OCI-LY7 (cell line): ENCODE data around the gene GLYATL1. TPM values are rescaled to one million over a fixed set of nuclear protein-coding genes. Genes with fewer than 3 reads are reported as not detected.

ENCODE experiments used
- BruUV-seq: library from RNA; stranded (reverse); fragments of 400-500 nt; replicated peaks from 2 replicates; lab custom pipeline; 2021; lab: Mats Ljungman, UMichigan
- CTCF ChIA-PET: fragments of 300-600 bp; sonication (Branson Sonifier 250); formaldehyde crosslinking; loops from one replicate; lab custom pipeline; 2022; ENCODE audit warnings: antibody characterized with exemption; ENCODE audit not compliant: unreplicated experiment; lab: Charles Lee
- POLR2A ChIA-PET: fragments of 300-600 bp; sonication (Branson Sonifier 250); formaldehyde crosslinking; loops from one replicate; lab custom pipeline; 2022; ENCODE audit warnings: antibody characterized with exemption; lab: Charles Lee
- DNase-seq: peaks from one replicate; pipeline ENCODE4 v3.0.0-alpha.2; 2015; ENCODE audit warnings: low spot score
- H2AFZ ChIP-seq: fragments of 200-600 bp; sonication (generic), shearing (Covaris generic); 2 replicates; pipeline ENCODE4 v1.6.1; 2014; ENCODE audit warnings: mild to moderate bottlenecking, antibody characterized with exemption, low read length, moderate library complexity
- H3K27ac ChIP-seq: fragments of 200-600 bp; sonication (generic); 2 replicates; pipeline ENCODE4 v1.5.1; 2014; ENCODE audit warnings: mixed run types, low read depth, mild to moderate bottlenecking, moderate library complexity, low read length, inconsistent platforms; ENCODE audit not compliant: poor library complexity, severe bottlenecking
- H3K36me3 ChIP-seq: fragments of 200-600 bp; sonication (generic); 2 replicates; pipeline ENCODE4 v1.6.1; 2014; ENCODE audit warnings: mild to moderate bottlenecking, antibody characterized with exemption, low read length, moderate library complexity, mixed read lengths; ENCODE audit not compliant: insufficient read depth
- H3K4me1 ChIP-seq: fragments of 200-600 bp; sonication (generic); 2 replicates; pipeline ENCODE4 v1.5.1; 2014; ENCODE audit warnings: mild to moderate bottlenecking, low read length; ENCODE audit not compliant: insufficient read depth, poor library complexity, severe bottlenecking
- H3K4me2 ChIP-seq: fragments of 200-600 bp; sonication (generic); 2 replicates; pipeline ENCODE4 v1.6.1; 2014; ENCODE audit warnings: mild to moderate bottlenecking, low read length
- H3K4me3 ChIP-seq: fragments of 200-600 bp; sonication (generic); 2 replicates; pipeline ENCODE4 v1.5.1; 2014; ENCODE audit warnings: mild to moderate bottlenecking, low read depth, low read length; ENCODE audit not compliant: poor library complexity, severe bottlenecking
- H3K79me2 ChIP-seq: fragments of 200-600 bp; sonication (generic); 2 replicates; pipeline ENCODE4 v1.6.1; 2016; ENCODE audit warnings: low read depth, mild to moderate bottlenecking, low read length, moderate library complexity, mixed read lengths; ENCODE audit not compliant: insufficient read depth
- H3K9me2 ChIP-seq: fragments of 200-600 bp; sonication (generic); 2 replicates; pipeline ENCODE4 v1.6.1; 2016; ENCODE audit warnings: mild to moderate bottlenecking, low read length, mixed read lengths; ENCODE audit not compliant: insufficient read depth
- H3K9me3 ChIP-seq: fragments of 200-600 bp; sonication (generic); 2 replicates; pipeline ENCODE4 v1.6.1; 2014; ENCODE audit warnings: mild to moderate bottlenecking, mixed run types, low read length, mixed read lengths
- H4K20me1 ChIP-seq: fragments of 200-600 bp; sonication (generic); 2 replicates; pipeline ENCODE4 v1.6.1; 2014; ENCODE audit warnings: mild to moderate bottlenecking, antibody characterized with exemption, low read length, moderate library complexity, mixed read lengths; ENCODE audit not compliant: insufficient read depth
- EZH2phosphoT487 ChIP-seq: fragments of 200-600 bp; sonication (generic); IDR thresholded peaks from 2 replicates; pipeline ENCODE4 v1.6.1; 2018; ENCODE audit warnings: low read depth, borderline replicate concordance, mild to moderate bottlenecking, mixed run types, antibody characterized with exemption, low read length, moderate library complexity, mixed read lengths
- intact Hi-C: fragments of 100-400 bp; cut with micrococcal nuclease; formaldehyde crosslinking; loops from one replicate; pipeline ENCODE4 v1.10.0; 2022; ENCODE audit not compliant: unreplicated experiment
- total RNA-seq, 2 experiments: library from RNA; depleted of rRNA in 1 of 2; stranded (reverse); fragments of >200 nt in 1 of 2; shearing (Covaris generic) in 1 of 2; gene quantifications; 2 replicates each; pipeline ENCODE4 v1.2.3, GENCODE V29; 2014 to 2022
- TF ChIP-seq, protein P1 (sequence below): fragments of 200-600 bp; sonication (generic); conservative IDR thresholded peaks from 2 replicates; pipeline ENCODE4 v1.5.1; 2014; ENCODE audit warnings: mild to moderate bottlenecking, antibody characterized with exemption, low read length, moderate library complexity, mixed read lengths

Gene GLYATL1
- total RNA-seq, 2 experiments from 2014 or later, result not detected

DNA sequence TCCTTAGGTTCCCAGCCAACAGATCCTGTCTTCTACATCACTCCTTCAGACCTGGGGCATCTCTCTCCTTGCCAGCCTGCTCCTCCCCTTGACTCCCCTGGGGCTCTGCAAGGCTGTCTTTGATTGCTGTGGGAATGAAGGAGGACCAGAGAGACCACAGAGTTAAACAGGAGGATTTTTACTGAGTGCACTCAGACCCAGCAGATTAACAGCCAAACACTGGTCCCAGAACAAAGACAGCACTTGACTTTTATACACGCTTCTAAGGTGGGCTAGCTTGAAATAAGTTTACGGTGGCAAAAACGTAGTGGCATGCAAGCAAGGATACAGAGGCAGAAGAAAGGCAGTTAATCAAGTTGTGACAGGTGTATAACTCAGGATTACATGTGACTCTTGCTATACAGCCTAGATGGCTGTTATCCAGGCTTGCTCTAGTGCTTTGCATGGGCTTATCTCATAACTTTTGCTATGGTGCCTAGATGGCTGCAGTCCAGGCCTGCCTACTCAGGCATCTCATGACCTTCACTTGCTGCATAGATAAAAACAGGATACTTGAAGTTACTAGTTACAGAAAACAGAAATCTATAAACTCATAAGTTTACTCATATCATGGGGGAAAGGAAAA, 22.0 kb upstream of the GLYATL1 start:
- no peaks in the 10 kb centered on the region for H3K36me3 ChIP-seq
- ChIA-PET POLR2A (no interaction called here), CTCF (no interaction called here)
- H2AFZ ChIP-seq, result no peak overlapping the region
- H3K9me2 ChIP-seq, result no peaks in the 10 kb centered on the region
- no peak overlapping the region for H3K27ac ChIP-seq
- H3K79me2 ChIP-seq, result no peaks in the 10 kb centered on the region
- H3K4me3 ChIP-seq, result no peak overlapping the region
- H3K4me2 ChIP-seq, result no peak overlapping the region
- H3K4me1 ChIP-seq, result no peaks in the 10 kb centered on the region
- TF ChIP-seq, protein P1, sequence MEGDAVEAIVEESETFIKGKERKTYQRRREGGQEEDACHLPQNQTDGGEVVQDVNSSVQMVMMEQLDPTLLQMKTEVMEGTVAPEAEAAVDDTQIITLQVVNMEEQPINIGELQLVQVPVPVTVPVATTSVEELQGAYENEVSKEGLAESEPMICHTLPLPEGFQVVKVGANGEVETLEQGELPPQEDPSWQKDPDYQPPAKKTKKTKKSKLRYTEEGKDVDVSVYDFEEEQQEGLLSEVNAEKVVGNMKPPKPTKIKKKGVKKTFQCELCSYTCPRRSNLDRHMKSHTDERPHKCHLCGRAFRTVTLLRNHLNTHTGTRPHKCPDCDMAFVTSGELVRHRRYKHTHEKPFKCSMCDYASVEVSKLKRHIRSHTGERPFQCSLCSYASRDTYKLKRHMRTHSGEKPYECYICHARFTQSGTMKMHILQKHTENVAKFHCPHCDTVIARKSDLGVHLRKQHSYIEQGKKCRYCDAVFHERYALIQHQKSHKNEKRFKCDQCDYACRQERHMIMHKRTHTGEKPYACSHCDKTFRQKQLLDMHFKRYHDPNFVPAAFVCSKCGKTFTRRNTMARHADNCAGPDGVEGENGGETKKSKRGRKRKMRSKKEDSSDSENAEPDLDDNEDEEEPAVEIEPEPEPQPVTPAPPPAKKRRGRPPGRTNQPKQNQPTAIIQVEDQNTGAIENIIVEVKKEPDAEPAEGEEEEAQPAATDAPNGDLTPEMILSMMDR, result no peak
- no peak for TF ChIP-seq EZH2phosphoT487
- peaks cover 13% of the 10 kb centered on the region; the same call in 1 of the 2 replicates for H3K9me3 ChIP-seq
- no peaks in the 10 kb centered on the region for H4K20me1 ChIP-seq
- intact Hi-C loops, result no loop called here
- DNase-seq, result no peak
- no TSS peak for BruUV-seq

DNA sequence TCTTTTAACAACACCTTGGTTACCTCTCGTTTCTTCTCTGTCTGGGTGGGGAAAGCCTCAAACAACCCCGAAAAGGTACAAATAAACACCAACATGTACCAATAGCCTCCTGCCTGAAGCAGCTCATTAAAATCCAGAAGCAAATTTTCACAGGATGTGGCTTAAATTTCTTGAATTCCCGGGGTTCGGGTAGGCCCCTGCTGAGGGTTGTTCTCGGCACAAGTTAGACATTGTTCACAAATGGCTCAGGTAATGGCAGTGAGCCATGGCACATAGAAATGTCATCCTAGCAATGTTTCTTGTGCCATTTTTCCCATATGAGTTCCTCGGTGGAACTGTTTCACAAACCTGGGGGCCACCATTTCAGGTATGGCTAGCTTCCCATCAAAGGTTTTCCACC, 19.7 kb upstream of the GLYATL1 start:
- BruUV-seq, result no TSS peak
- no peaks in the 10 kb centered on the region for H3K79me2 ChIP-seq
- H3K4me3 ChIP-seq, result no peak overlapping the region
- intact Hi-C loops, result no loop called here
- TF ChIP-seq EZH2phosphoT487, result no peak
- TF ChIP-seq, protein P1, result no peak
- POLR2A ChIA-PET, result interaction anchor here (0.6 kb wide), 1 partner anchor 352 kb away, joined by 3 read pairs; no protein-coding TSS in a partner anchor
- CTCF ChIA-PET, result interaction anchor here (0.6 to 1.0 kb wide), 2 partner anchors 17 to 292 kb away, joined by 3 to 4 read pairs; no protein-coding TSS in a partner anchor
- H2AFZ ChIP-seq, result 0 out of 2 replicates have a peak overlapping the region, but pooled peaks have one; percentile 13
- no peak for DNase-seq
- H3K36me3 ChIP-seq, result no peaks in the 10 kb centered on the region
- H3K9me3 ChIP-seq, result peaks cover 13% of the 10 kb centered on the region; the same call in 1 of the 2 replicates
- H3K4me1 ChIP-seq, result no peaks in the 10 kb centered on the region
- no peaks in the 10 kb centered on the region for H4K20me1 ChIP-seq
- no peak overlapping the region for H3K4me2 ChIP-seq
- H3K9me2 ChIP-seq, result no peaks in the 10 kb centered on the region
- no peak overlapping the region for H3K27ac ChIP-seq

DNA sequence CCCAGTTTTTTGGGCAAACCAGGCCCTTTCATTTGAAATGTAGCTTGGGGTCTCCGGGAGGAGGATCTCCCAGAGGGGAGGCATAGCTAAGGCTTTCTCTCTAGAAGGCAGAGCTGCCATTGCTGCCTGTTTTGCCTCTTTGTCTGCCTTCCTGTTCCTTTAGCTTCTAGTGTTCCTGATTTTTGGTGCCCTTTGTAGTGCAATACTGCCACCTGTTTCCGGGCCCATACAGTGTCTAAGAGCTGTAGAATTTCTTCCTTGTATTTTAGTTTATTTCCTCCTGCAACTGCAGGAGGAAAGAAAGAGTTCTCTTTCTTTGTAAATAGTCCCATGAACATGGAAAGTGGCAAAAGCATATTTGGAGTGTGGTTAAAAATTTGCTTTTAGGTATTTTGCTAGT, 19.3 kb upstream of the GLYATL1 start:
- intact Hi-C loops, result loop anchor here (10.0 kb wide), 3 partner anchors 135 to 265 kb away; no protein-coding TSS in a partner anchor
- CTCF ChIA-PET, result interaction anchor here (0.6 to 1.0 kb wide), 2 partner anchors 17 to 292 kb away, joined by 3 to 4 read pairs; no protein-coding TSS in a partner anchor
- H3K9me2 ChIP-seq, result no peaks in the 10 kb centered on the region

More for the DNA sequence above, 19.3 kb upstream of the GLYATL1 start:
- no peaks in the 10 kb centered on the region for H3K4me1 ChIP-seq
- no peak overlapping the region for H3K4me2 ChIP-seq
- no peaks in the 10 kb centered on the region for H3K79me2 ChIP-seq
- 0 out of 2 replicates have a peak overlapping the region, but pooled peaks have one; percentile 13 for H2AFZ ChIP-seq
- H3K36me3 ChIP-seq, result no peaks in the 10 kb centered on the region
- H3K27ac ChIP-seq, result no peak overlapping the region
- DNase-seq, result peak; percentile 9
- no peak for TF ChIP-seq EZH2phosphoT487
- TF ChIP-seq, protein P1, result peak; percentile 49
- no TSS peak for BruUV-seq
- POLR2A ChIA-PET, result interaction anchor here (0.6 kb wide), 1 partner anchor 352 kb away, joined by 3 read pairs; no protein-coding TSS in a partner anchor
- H4K20me1 ChIP-seq, result no peaks in the 10 kb centered on the region
- H3K9me3 ChIP-seq, result peaks cover 13% of the 10 kb centered on the region; the same call in 1 of the 2 replicates
- no peak overlapping the region for H3K4me3 ChIP-seq
